Coronary artery (tissue), 2 donors: Measurements from ENCODE around the gene CSTB.

ENCODE experiments used
- DNase-seq: peaks from one replicate; pipeline ENCODE4 v3.0.0-alpha.2; 2017; ENCODE audit warnings: low spot score
- H3K27ac ChIP-seq, 2 donors: fragments of 200-600 bp; sonication (generic); one replicate each; pipeline ENCODE4 v1.5.1; 2016 to 2019
- H3K4me3 ChIP-seq: fragments of 200-600 bp; sonication (generic); 2 replicates; pipeline ENCODE4 v1.5.1; 2016; ENCODE audit warnings: mild to moderate bottlenecking, moderate library complexity
- CTCF ChIP-seq: fragments of 200-600 bp; sonication (generic); IDR thresholded peaks from one replicate; pipeline ENCODE4 v1.5.1; 2019; ENCODE audit warnings: antibody characterized with exemption

The CSTB gene

GRCh38 chr21:43802713-43803313, 26.7 kb upstream of the CSTB start:
- TF ChIP-seq CTCF = no peak
- DNase-seq = no peak
- H3K27ac ChIP-seq = no peak overlapping the region

GRCh38 chr21:43801006-43801783, 25.1 kb upstream of the CSTB start:
- DNase-seq = no peak
- no peak for TF ChIP-seq CTCF
- Histone ChIP-seq H3K4me3 (no peak overlapping the region), H3K27ac (no peak overlapping the region)

More at GRCh38 chr21:43802713-43803313, 26.7 kb upstream of the CSTB start:
- H3K4me3 ChIP-seq = no peak overlapping the region

GRCh38 chr21:43800566-43800965, 24.5 kb upstream of the CSTB start:
- H3K4me3 ChIP-seq = no peak overlapping the region
- H3K27ac ChIP-seq = no peak overlapping the region
- TF ChIP-seq CTCF = no peak
- no peak for DNase-seq

- no peak for DNase-seq
- TF ChIP-seq CTCF = no peak
- Histone ChIP-seq H3K4me3 (no peak overlapping the region), H3K27ac (no peak overlapping the region)
Observed at GRCh38 chr21:43800124-43800523, 24.0 kb upstream of the CSTB start.

GRCh38 chr21:43799301-43799840, 23.3 kb upstream of the CSTB start:
- no peak overlapping the region for H3K4me3 ChIP-seq
- H3K27ac ChIP-seq = no peak overlapping the region
- TF ChIP-seq CTCF = no peak
- DNase-seq = no peak

GRCh38 chr21:43797925-43798715, 22.0 kb upstream of the CSTB start:
- no peak overlapping the region for H3K27ac ChIP-seq
- no peak overlapping the region for H3K4me3 ChIP-seq
- TF ChIP-seq CTCF = no peak
- DNase-seq = no peak
